Astrocyte of the cerebellum (primary cell): ENCODE measurements around the gene KRT77.
"Not testable (repeated sequence)": the region's sequence is repeated elsewhere in the genome, so short reads cannot be mapped to it uniquely, and the experiment has no call there.

Experiments used
- DNase-seq: peaks from one replicate; pipeline ENCODE4 v3.0.0-alpha.2; 2011; ENCODE audit warnings: low read depth
- H3K4me3 ChIP-seq: 2 replicates; pipeline ENCODE4 v1.5.1; 2011; ENCODE audit warnings: mild to moderate bottlenecking, low read depth, low read length, moderate library complexity
- in situ Hi-C: cut with HindIII; loops from 2 replicates; pipeline ENCODE4 v1.10.0; 2017; ENCODE audit warnings: low sequenced_read_pairs
- TF ChIP-seq, protein P1 (sequence below): IDR thresholded peaks from 2 replicates; pipeline ENCODE4 v1.5.1; 2012; ENCODE audit warnings: low read length, low read depth, moderate library complexity, mild to moderate bottlenecking; ENCODE audit errors: missing control alignments

Gene KRT77

GRCh38 chr12:52670961-52671360 is 32.4 kb downstream of the KRT77 start:
- no peak overlapping the region for H3K4me3 ChIP-seq
- no peak for DNase-seq
- TF ChIP-seq, protein P1, sequence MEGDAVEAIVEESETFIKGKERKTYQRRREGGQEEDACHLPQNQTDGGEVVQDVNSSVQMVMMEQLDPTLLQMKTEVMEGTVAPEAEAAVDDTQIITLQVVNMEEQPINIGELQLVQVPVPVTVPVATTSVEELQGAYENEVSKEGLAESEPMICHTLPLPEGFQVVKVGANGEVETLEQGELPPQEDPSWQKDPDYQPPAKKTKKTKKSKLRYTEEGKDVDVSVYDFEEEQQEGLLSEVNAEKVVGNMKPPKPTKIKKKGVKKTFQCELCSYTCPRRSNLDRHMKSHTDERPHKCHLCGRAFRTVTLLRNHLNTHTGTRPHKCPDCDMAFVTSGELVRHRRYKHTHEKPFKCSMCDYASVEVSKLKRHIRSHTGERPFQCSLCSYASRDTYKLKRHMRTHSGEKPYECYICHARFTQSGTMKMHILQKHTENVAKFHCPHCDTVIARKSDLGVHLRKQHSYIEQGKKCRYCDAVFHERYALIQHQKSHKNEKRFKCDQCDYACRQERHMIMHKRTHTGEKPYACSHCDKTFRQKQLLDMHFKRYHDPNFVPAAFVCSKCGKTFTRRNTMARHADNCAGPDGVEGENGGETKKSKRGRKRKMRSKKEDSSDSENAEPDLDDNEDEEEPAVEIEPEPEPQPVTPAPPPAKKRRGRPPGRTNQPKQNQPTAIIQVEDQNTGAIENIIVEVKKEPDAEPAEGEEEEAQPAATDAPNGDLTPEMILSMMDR, result no peak
- in situ Hi-C loops, result no loop called here

DNA sequence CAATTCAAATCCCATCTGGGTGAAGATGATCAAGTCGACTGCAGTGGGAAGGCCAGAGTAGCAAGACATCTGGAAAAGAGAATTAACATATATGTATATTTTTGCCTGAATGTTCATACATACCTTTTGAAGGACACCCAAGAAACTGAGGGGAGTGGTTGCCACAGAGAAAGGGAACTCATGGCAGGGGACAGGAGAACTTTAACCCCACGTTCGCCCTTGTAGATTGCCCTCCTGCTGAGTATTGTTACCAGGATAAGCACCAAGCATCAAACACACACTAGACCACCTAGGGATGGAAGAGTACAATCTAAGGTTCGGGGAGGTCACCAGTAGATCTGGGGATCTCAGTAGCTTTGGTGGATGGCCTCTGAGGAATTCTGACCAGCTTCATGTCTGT is 32.8 kb downstream of the KRT77 start:
- TF ChIP-seq, protein P1, result no peak
- no peak for DNase-seq
- no peak overlapping the region for H3K4me3 ChIP-seq
- in situ Hi-C loops, result no loop called here

GRCh38 chr12:52669941-52670340 is 33.4 kb downstream of the KRT77 start:
- not testable (repeated sequence) for DNase-seq, H3K4me3 ChIP-seq
- in situ Hi-C loops, result loop anchor here (5.0 kb wide), 1 partner anchor 38 kb away; no protein-coding TSS in a partner anchor

GRCh38 chr12:52669426-52669825 is 33.9 kb downstream of the KRT77 start:
- H3K4me3 ChIP-seq, result no peak overlapping the region
- TF ChIP-seq, protein P1, result no peak
- in situ Hi-C loops, result loop anchor here (5.0 kb wide), 1 partner anchor 37 kb away; no protein-coding TSS in a partner anchor
- DNase-seq, result no peak

- H3K4me3 ChIP-seq, result no peak overlapping the region
- in situ Hi-C loops, result loop anchor here (5.0 kb wide), 1 partner anchor 36 kb away; no protein-coding TSS in a partner anchor
- TF ChIP-seq, protein P1, result no peak
- no peak for DNase-seq
Measured at GRCh38 chr12:52667931-52668330, 35.4 kb downstream of the KRT77 start.

- no peak overlapping the region for H3K4me3 ChIP-seq
- TF ChIP-seq, protein P1, result no peak
- no peak for DNase-seq
- in situ Hi-C loops, result loop anchor here (5.0 kb wide), 1 partner anchor 35 kb away; no protein-coding TSS in a partner anchor
Measured at GRCh38 chr12:52667509-52667908, 35.8 kb downstream of the KRT77 start.

- in situ Hi-C loops, result loop anchor here (5.0 kb wide), 1 partner anchor 34 kb away; no protein-coding TSS in a partner anchor
- DNase-seq, result no peak
- no peak overlapping the region for H3K4me3 ChIP-seq
- TF ChIP-seq, protein P1, result no peak
Measured at GRCh38 chr12:52666471-52666870, 36.9 kb downstream of the KRT77 start.
